T-helper 17 cell (primary cell): Measurements from ENCODE around the gene RPS24. TPM values are rescaled to one million over a fixed set of nuclear protein-coding genes. Genes with fewer than 3 reads are reported as not detected.

Source experiments
- ATAC-seq: fragments of 150-1000 bp; cut with Tn5 transposase; 2 replicates; pipeline ENCODE4 v1.10.0; 2021; ENCODE audit warnings: mild to moderate bottlenecking, moderate library complexity
- DNase-seq, 3 donors: peaks; one replicate each; pipeline versions ENCODE4 v3.0.0 to v3.0.0-alpha.2; 2020 to 2021
- H3K9me3 ChIP-seq: one replicate; pipeline ENCODE4 v1.7.0; 2013; ENCODE audit warnings: low read length, mild to moderate bottlenecking; ENCODE audit not compliant: control insufficient read depth, poor library complexity, severe bottlenecking
- H3K27ac Mint-ChIP-seq: one replicate; pipeline ENCODE4 v1.8.0; 2022; ENCODE audit warnings: mild to moderate bottlenecking, moderate library complexity, mixed read lengths
- H3K27me3 Mint-ChIP-seq: one replicate; pipeline ENCODE4 v1.8.0; 2022; ENCODE audit warnings: mixed read lengths
- H3K36me3 Mint-ChIP-seq: one replicate; pipeline ENCODE4 v1.8.0; 2022; ENCODE audit warnings: low read depth, mixed read lengths
- H3K4me1 Mint-ChIP-seq: one replicate; pipeline ENCODE4 v1.8.0; 2022; ENCODE audit warnings: mild to moderate bottlenecking, mixed read lengths
- H3K4me3 Mint-ChIP-seq: one replicate; pipeline ENCODE4 v1.8.0; 2022; ENCODE audit warnings: mild to moderate bottlenecking, moderate library complexity, mixed read lengths
- total RNA-seq, 4 donors: library from RNA in 2 of 4; stranded (reverse) in 2 of 4; gene quantifications; one replicate each; pipeline ENCODE4 v1.2.3 and lab custom pipeline; 2022 to 2026

The RPS24 gene
- total RNA-seq, 2 donors from 2014 or later, result 1,044 to 1,284 TPM

DNA sequence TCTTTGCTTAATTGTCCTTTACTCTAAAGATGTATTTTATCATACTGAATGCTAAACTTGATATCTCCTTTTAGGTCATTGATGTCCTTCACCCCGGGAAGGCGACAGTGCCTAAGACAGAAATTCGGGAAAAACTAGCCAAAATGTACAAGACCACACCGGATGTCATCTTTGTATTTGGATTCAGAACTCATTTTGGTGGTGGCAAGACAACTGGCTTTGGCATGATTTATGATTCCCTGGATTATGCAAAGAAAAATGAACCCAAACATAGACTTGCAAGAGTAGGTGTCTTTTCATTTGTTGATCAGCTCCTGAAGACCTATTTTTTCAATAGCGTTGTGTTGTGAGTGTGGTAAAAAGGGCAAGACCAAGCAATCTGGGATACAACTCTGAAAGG lies 1.8 kb downstream of the RPS24 start:
- H3K4me3 Mint-ChIP-seq, result peak overlapping the region; percentile 90
- H3K27me3 Mint-ChIP-seq, result no peaks in the 10 kb centered on the region
- no peaks in the 10 kb centered on the region for H3K9me3 ChIP-seq
- ATAC-seq, result no peak
- H3K36me3 Mint-ChIP-seq, result peaks cover 10% of the 10 kb centered on the region
- no peak for DNase-seq
- H3K27ac Mint-ChIP-seq, result peak overlapping the region; percentile 88
- peaks cover 35% of the 10 kb centered on the region for H3K4me1 Mint-ChIP-seq

DNA sequence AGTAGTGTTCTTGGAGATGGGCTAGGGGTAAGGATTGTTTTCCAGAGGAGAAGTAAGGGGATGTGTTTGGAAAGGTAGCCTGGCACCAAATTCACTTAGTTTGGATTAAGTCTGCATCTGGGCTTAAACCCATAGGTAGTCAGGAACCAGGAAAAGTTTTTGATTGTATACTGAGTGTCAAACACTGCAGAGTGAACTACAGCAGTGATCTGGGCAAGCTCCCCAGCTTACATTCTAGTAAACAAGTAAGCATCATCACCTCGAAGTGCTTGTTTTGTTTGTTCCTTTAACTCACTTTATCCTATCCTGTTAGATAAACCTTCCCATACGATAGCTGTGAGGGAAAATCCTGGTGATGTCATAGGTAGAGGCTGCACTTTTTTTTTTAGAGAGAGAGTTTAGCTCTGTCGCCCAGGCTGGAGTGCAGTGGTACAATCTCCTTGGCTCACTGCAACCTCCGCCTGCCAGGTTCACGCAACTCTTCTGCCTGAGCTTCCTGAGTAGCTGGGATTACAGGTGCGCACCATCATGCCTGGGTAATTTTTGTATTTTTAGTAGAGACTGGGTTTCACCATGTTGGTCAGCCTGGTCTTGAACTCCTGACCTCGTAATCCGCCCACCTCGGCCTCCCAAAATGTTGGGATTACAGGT lies 2.4 kb downstream of the RPS24 start:
- peak overlapping the region; percentile 88 for H3K27ac Mint-ChIP-seq
- ATAC-seq, result no peak
- no peak for DNase-seq
- H3K9me3 ChIP-seq, result no peaks in the 10 kb centered on the region
- H3K4me1 Mint-ChIP-seq, result peaks cover 37% of the 10 kb centered on the region
- peaks cover 14% of the 10 kb centered on the region for H3K36me3 Mint-ChIP-seq
- peak overlapping the region; percentile 90 for H3K4me3 Mint-ChIP-seq
- H3K27me3 Mint-ChIP-seq, result no peaks in the 10 kb centered on the region

DNA sequence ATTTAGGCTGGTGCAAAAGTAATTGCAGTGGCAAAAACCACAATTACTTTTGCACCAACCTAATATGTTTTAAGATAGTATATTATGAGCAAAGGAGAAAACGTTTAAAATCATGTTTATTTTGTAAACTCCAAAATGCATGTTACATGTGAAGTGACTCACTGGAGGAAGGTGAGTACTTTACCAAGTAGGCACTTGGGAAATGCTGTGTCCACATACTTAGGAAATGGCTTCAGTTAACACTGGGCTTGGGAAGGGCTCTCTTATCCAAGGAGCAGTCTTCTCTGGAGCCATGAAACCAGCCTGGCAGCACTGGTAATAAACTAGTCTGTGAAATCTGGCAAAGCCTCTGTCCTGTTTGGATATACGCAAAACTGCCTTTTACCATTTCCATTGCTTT lies 4.4 kb downstream of the RPS24 start:
- Mint-ChIP-seq H3K36me3 (peaks cover 20% of the 10 kb centered on the region), H3K4me3 (peak overlapping the region; percentile 19), H3K27me3 (no peaks in the 10 kb centered on the region), H3K4me1 (peaks cover 45% of the 10 kb centered on the region), H3K27ac (no peak overlapping the region)
- DNase-seq, result no peak
- H3K9me3 ChIP-seq, result no peaks in the 10 kb centered on the region
- ATAC-seq, result no peak

DNA sequence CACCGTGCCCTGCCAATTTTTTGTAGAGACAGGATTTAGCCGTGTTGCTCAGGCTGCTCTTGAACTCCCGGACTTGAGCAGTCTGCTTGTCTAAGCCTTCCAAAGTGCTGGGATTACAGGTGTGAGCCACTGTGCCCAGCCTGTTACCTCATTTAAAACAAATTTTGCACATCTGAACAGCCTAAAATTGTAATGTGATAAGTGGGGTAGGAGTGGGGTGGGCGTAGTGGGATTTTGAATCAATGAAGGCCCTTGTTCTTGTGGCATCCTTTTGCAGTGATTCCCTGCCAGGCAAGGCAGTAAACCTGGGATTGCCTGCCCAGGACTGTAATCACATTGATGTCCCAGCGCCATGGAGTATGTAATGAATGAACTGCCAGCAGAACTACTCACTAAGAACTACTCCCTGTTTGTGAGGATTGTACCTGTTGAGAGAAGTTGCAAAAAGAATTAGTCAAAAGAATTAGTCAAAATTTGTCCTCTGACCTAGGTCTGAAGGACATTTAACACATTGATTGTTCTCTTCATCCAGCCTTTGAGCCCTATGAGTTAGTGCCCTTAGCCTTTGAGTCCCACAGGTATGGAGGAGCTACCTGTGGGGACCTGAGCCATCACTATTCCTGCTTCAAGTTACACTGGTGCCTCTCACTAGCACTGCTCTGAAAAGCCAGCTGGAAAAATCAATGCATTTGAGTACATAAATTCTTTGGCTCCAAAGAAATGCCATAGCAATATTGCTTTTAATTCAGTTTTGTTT lies 5.3 kb downstream of the RPS24 start:
- no peak overlapping the region for H3K4me3 Mint-ChIP-seq
- H3K27ac Mint-ChIP-seq, result peak overlapping the region; percentile 37
- H3K9me3 ChIP-seq, result no peaks in the 10 kb centered on the region
- H3K4me1 Mint-ChIP-seq, result peaks cover 45% of the 10 kb centered on the region
- ATAC-seq, result no peak
- H3K36me3 Mint-ChIP-seq, result peaks cover 20% of the 10 kb centered on the region
- H3K27me3 Mint-ChIP-seq, result no peaks in the 10 kb centered on the region
- no peak for DNase-seq

DNA sequence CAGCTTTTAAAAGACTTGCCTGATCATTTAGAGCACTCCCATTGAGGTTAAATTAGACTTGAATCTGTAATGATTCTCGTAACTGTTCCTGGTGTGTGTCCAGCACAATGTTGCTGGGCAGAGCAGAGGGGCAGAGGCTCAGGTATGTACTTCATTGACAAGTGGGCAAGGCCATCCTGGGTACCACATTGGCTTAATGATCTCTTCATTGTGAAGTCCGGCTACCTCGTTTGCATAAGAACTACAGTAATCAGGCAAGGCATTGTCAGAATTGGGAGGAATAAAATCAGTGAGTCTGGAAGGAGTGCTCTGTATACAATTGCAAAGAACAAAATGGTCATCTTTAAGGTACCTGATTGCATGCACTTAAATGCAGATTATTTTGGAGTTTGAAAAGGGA lies 6.1 kb downstream of the RPS24 start:
- Mint-ChIP-seq H3K4me1 (peaks cover 45% of the 10 kb centered on the region), H3K4me3 (peak overlapping the region; percentile 7), H3K27ac (peak overlapping the region; percentile 37), H3K36me3 (peaks cover 20% of the 10 kb centered on the region), H3K27me3 (no peaks in the 10 kb centered on the region)
- no peak for DNase-seq
- H3K9me3 ChIP-seq, result no peaks in the 10 kb centered on the region
- no peak for ATAC-seq

DNA sequence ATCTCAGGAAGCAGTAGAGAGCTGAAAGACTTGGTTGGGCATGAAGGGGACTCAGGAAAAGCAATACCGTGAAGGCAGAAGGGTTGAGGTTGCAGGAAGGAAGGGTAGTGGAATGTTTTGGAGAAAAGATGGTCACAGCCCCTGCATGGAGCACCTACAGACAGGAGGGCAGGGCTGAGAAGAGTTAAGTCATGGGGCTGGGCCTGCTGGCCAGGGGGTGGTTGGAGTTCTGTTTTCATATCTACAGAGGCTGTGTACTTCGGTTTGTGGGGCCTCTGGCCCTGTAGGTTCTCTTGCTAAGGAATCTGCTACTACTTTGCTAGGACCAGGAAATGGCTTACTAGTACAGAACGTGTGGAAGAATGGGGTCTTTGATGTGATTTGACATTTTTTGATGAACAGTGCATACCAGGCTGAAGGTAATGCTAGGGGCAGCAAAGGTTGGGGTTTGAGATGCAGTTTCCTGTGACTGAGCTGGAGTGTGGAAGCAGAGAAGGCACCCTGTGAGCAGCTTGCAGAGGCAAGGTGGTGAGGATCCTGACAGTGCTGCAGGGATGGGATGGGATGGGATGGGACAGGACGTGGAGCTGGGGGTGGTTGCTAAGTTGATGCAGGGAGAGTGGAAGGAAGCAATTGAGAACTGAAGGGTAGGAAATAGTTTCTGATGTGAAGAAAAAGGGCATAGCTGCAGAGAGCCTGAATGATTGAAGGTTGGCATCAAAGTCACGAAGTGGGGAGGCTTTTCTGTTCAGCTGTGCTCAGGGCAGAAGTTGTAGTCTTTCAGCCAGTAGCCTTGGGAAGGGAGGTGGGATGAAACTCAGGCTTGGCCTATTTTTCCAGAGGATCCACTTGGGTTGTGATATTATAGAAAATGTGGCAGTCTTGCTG lies 7.8 kb downstream of the RPS24 start:
- H3K4me3 Mint-ChIP-seq, result peak overlapping the region; percentile 69
- H3K36me3 Mint-ChIP-seq, result peaks cover 17% of the 10 kb centered on the region
- H3K9me3 ChIP-seq, result no peaks in the 10 kb centered on the region
- no peak for ATAC-seq
- peaks cover 36% of the 10 kb centered on the region for H3K4me1 Mint-ChIP-seq
- peak overlapping the region; percentile 87 for H3K27ac Mint-ChIP-seq
- no peak for DNase-seq
- no peaks in the 10 kb centered on the region for H3K27me3 Mint-ChIP-seq

DNA sequence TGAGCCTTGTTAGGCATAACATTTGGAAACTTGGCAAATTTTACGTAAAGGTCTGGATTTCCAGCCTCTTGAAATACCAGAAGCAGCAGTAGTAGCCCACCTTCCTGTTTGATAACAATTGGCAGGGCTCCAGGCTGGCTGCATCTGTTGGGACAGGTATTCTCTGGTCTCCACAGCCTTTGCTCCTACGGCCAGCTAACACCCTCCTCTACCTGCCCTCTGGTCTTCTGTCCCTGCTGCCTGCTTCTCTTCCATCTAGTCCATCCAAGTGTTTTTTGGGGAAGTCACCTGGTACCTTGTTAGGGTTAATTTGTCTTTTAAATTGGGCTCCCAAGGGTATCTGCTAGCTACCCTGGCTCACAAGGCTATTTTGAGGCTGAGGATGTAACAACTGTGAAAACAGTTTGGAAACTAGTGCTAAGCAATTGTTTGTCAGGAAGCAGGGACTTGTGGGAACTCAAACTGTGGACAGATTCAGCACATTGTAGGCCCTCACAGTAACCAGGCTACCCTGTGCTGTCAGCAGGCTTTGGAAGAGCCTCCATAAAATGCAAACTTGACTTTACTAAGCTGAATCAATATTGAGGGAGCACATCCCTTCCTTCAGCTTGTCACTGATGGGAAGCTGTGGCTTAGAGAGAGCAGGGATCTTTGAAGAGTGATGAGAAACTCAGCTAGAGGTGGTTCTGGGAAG lies 8.5 kb downstream of the RPS24 start:
- peak overlapping the region; percentile 87 for H3K27ac Mint-ChIP-seq
- peaks cover 13% of the 10 kb centered on the region for H3K36me3 Mint-ChIP-seq
- no peaks in the 10 kb centered on the region for H3K27me3 Mint-ChIP-seq
- H3K4me1 Mint-ChIP-seq, result peaks cover 30% of the 10 kb centered on the region
- DNase-seq, result no peak
- no peak for ATAC-seq
- no peaks in the 10 kb centered on the region for H3K9me3 ChIP-seq
- no peak overlapping the region for H3K4me3 Mint-ChIP-seq

DNA sequence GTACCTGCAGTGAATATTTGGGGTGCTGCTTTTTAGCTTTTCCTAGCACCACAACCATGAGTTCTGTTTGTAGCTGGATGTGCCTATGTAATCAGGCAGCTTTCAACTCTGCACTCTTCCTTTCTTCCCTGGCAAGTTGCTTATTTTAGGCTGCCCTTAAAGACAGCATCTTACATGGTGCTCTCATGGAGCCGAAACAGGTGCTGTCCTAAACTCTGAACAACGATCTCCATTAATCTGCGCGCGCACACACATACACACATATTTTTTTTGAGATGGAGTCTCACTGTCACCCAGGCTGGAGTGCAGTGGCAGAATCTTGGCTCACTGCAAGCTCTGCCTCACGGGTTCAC lies 9.1 kb downstream of the RPS24 start:
- peak overlapping the region; percentile 3 for H3K4me3 Mint-ChIP-seq
- H3K27me3 Mint-ChIP-seq, result no peaks in the 10 kb centered on the region
- ATAC-seq (no peak), DNase-seq (no peak)
- H3K27ac Mint-ChIP-seq, result peak overlapping the region; percentile 71
- H3K4me1 Mint-ChIP-seq, result peaks cover 34% of the 10 kb centered on the region
- peaks cover 13% of the 10 kb centered on the region for H3K36me3 Mint-ChIP-seq
- no peaks in the 10 kb centered on the region for H3K9me3 ChIP-seq

DNA sequence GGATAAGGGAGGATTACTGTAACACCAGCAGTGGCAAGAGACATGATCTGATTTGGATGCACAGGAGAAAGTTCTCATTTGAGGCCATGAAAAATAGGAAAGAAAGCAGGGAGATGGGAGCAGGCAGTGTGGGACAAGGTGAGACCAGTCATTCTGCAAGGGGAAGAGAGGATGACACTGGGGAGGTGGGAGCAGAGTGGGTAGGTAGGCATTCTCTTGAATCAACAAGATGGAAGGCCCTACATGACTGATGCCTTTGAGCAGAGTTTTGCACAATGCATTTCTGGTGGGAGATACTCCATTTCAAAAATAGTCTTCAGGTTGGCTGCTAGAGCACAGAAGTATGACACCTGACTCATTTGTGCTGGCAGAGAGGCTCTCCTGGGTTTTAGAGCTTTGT lies 10.5 kb downstream of the RPS24 start:
- peak overlapping the region; percentile 57 for H3K4me3 Mint-ChIP-seq

DNA sequence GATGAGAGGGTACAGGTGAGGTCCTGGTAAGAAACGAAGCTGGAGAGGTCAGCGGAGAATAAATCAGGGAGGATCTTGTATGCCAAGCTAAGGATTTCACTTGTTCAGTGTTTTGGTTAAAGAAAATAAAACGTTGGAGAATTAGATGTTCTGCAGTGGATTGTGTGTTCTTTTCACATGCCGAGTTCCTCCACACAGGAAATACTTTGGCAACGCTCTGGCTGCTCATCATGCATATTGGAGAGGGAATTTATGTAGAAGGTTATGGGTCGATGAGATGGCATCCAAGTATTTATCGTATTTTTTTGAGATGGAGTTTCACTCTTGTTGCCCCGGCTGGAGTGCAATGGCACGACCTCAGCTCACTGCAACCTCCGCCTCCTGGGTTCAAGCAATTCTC lies 11.0 kb downstream of the RPS24 start:
- H3K27ac Mint-ChIP-seq, result peak overlapping the region; percentile 71
- H3K36me3 Mint-ChIP-seq, result peaks cover 13% of the 10 kb centered on the region
- ATAC-seq, result no peak
- no peaks in the 10 kb centered on the region for H3K27me3 Mint-ChIP-seq
- no peak for DNase-seq
- H3K9me3 ChIP-seq, result no peaks in the 10 kb centered on the region
- H3K4me1 Mint-ChIP-seq, result peaks cover 25% of the 10 kb centered on the region
- no peak overlapping the region for H3K4me3 Mint-ChIP-seq

More for the DNA sequence above, 10.5 kb downstream of the RPS24 start:
- H3K27ac Mint-ChIP-seq, result peak overlapping the region; percentile 71
- no peaks in the 10 kb centered on the region for H3K27me3 Mint-ChIP-seq
- ATAC-seq (no peak), DNase-seq (no peak)
- no peaks in the 10 kb centered on the region for H3K9me3 ChIP-seq
- H3K4me1 Mint-ChIP-seq, result peaks cover 27% of the 10 kb centered on the region
- H3K36me3 Mint-ChIP-seq, result peaks cover 13% of the 10 kb centered on the region

DNA sequence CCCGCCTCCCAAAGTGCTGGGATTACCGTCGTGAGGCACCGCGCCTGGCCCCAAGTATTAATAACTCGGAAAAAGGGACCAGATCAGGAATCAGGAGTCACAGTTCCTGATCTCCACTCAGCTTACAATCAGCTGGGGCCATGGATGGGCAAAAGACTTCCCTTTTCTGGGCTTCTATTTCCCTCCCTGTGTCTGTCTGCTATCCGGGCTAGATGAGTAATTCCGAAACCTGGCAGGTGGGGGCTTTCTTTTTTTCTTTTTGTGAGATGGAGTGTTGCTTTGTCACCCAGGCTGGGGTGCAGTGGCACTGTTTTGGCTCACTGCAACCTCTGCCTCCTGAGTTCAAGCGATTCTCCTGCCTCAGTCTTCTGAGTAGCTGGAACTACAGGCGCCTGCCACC lies 11.6 kb downstream of the RPS24 start:
- ATAC-seq, result no peak

DNA sequence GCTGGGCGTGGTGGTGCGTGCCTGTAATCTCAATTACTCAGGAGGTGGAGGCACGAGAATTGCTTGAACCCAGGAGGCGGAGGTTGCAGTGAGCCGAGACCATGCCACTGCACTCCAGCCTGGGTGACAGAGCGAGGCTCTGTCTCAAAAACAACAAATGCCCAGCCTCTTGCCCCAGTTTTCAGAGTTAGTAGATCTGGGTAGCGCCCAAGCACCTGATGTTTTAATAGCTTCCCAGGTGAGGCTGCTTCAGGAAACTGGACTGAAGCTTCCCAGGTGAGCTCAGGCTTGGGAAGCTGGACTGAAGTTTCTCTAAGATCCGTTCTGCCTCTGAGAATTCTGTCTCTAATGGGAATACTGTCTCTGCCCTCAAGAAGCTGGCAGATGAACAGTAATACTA lies 12.2 kb downstream of the RPS24 start:
- no peak overlapping the region for H3K4me3 Mint-ChIP-seq
- no peaks in the 10 kb centered on the region for H3K9me3 ChIP-seq
- no peaks in the 10 kb centered on the region for H3K27me3 Mint-ChIP-seq
- peaks cover 27% of the 10 kb centered on the region for H3K4me1 Mint-ChIP-seq
- H3K27ac Mint-ChIP-seq, result no peak overlapping the region
- peaks cover 9% of the 10 kb centered on the region for H3K36me3 Mint-ChIP-seq
- no peak for DNase-seq
- ATAC-seq, result no peak

More for the DNA sequence above, 11.6 kb downstream of the RPS24 start:
- Mint-ChIP-seq H3K36me3 (peaks cover 11% of the 10 kb centered on the region), H3K27me3 (no peaks in the 10 kb centered on the region), H3K4me3 (no peak overlapping the region), H3K4me1 (peaks cover 26% of the 10 kb centered on the region), H3K27ac (no peak overlapping the region)
- no peaks in the 10 kb centered on the region for H3K9me3 ChIP-seq
- DNase-seq, result no peak
